Vagina (tissue), 2 donors: ENCODE data around the gene ATRN.

ENCODE experiments used
- CTCF ChIP-seq, 3 experiments: fragments of 450-650 bp in 2 of 3; fragments of 200-600 bp in 1 of 3; sonication (generic) in 1 of 3; IDR thresholded peaks; one replicate each; pipeline ENCODE4 v1.5.1; 2017 to 2019; ENCODE audit warnings: antibody characterized with exemption in 3 of 3, mild to moderate bottlenecking in 2 of 3, moderate library complexity in 2 of 3
- POLR2A ChIP-seq, 2 donors: fragments of 450-650 bp; IDR thresholded peaks; one replicate each; pipeline ENCODE4 v1.6.1; 2017; ENCODE audit warnings: antibody characterized with exemption in 2 of 2, mild to moderate bottlenecking in 2 of 2, moderate library complexity in 2 of 2

GRCh38 chr20:3628502-3629314 lies 157.9 kb downstream of the ATRN start:
- TF ChIP-seq CTCF (IDR thresholded peaks at IDR 0.05) (no peak), POLR2A (IDR thresholded peaks at IDR 0.05) (no peak)
